GM12892 (cell line): ENCODE results near the gene NFKBIL1.
"Not testable (repeated sequence)": the region's sequence is repeated elsewhere in the genome, so short reads cannot be mapped to it uniquely, and the experiment has no call there.

Experiments
- DNase-seq: peaks from one replicate; pipeline ENCODE4 v3.0.0; 2011; ENCODE audit not compliant: insufficient read length
- FAIRE-seq: peaks from 2 replicates; lab custom pipeline; 2011; peaks lifted over from hg19 to GRCh38; lab: Jason Lieb, UNC
- POLR2A ChIP-seq: IDR thresholded peaks from 2 replicates; pipeline ENCODE4 v1.6.1; 2011; ENCODE audit warnings: low read depth, low read length, control low read depth
- POLR2AphosphoS5 ChIP-seq: IDR thresholded peaks from 2 replicates; pipeline ENCODE4 v1.6.1; 2011; ENCODE audit warnings: low read depth, low read length, control low read depth
- TAF1 ChIP-seq: IDR thresholded peaks from 2 replicates; pipeline ENCODE4 v1.6.1; 2011; ENCODE audit warnings: low read depth, mild to moderate bottlenecking, control low read depth, low read length, borderline replicate concordance

Gene NFKBIL1

GRCh38 chr6:31587791-31588777, 40.7 kb downstream of the NFKBIL1 start:
- DNase-seq (no peak), FAIRE-seq (no peak)
- TF ChIP-seq TAF1 (no peak), POLR2A (no peak; the same call in 1 of the 2 replicates), POLR2AphosphoS5 (no peak)

DNA sequence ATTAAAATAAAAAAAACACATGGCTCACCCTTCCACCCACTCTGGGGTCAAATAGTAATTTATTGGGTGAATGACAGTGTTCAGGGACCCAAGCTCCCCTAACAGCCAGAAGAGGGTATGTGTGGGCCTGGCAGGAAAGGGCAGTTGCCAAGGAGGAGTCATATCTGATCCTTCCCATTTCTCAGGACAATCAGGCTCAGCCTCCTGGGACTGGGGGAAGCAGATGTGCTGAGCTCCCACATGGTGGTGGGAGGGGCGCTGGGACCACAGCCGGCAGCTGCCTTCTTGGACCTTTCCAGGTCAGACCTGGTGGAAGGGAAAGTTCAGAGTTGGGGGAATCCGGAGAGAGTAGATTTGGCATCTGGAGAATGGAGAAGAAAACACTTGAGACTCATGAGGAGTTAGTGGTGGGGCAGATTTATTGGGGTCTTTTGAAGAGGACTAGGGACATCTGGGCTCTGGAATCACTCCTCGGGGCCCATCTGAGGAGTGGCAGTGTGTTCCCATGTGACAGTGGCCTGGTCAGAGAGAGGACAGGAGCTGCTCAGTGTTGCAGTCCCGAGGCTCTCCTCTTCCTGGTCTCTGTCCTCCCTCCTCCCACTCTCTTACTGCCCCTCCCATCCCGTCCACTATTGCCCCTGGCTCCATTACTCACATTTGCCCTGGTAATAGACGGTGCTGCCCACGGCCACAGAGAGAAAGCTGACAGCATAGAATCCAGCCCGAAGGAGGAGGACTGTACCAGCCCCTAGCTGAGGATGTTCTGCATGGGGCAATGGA, 41.7 kb downstream of the NFKBIL1 start:
- no peak for DNase-seq
- no peak for FAIRE-seq
- TF ChIP-seq TAF1 (no peak), POLR2A (no peak), POLR2AphosphoS5 (no peak)

- not testable (repeated sequence) for FAIRE-seq, DNase-seq
Observed at GRCh38 chr6:31590691-31591090, 43.3 kb downstream of the NFKBIL1 start.

DNA sequence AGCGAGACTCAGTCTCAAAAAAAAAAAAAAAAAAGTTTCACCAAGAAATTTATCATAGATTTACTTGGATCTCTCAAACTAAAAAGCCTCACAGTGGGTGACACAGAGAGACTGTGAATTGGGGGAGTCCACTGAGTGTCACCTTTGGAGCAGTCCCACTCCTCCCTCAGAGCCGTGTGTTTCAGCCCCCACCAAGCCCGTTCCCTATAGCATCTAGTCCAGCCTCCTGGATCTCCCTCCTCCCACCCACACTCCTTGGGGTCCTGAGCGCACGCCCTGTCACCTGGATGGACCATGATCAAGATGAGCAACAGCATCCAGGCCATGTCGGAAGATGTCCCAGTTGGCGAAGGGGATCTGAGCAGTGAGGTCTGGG, 45.0 kb downstream of the NFKBIL1 start:
- FAIRE-seq, result peak; percentile 79
- no peak for DNase-seq
- no peak for TF ChIP-seq TAF1

GRCh38 chr6:31597006-31597405, 49.6 kb downstream of the NFKBIL1 start:
- peak; percentile 46 for FAIRE-seq
- no peak for DNase-seq

DNA sequence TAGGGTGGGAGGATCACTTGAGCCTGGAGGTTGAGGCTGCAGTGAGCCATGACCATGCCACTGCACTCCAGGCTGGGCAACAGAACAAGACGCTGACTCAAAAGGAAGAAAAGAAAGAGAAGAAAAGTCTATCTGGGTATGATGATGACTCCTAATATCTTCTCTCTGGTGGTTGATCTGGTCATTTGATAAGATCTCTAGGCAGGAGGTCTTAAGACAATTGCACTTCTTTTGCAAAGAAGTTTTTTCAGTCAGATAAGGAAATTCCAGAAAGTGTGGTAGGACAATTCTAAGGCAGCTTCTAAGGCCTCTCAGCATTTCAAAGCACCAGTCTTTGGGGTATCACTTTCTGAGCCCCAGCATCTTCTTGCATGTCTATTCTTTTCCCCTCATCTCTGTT, 59.9 kb downstream of the NFKBIL1 start:
- no peak for FAIRE-seq
- no peak for DNase-seq
- TF ChIP-seq POLR2AphosphoS5 (no peak), TAF1 (no peak), POLR2A (no peak)

More at GRCh38 chr6:31597006-31597405, 49.6 kb downstream of the NFKBIL1 start:
- TF ChIP-seq TAF1 (no peak), POLR2A (no peak), POLR2AphosphoS5 (no peak)
